H1 (cell line): Measurements from ENCODE around the gene TGM5. TPM values are rescaled to one million over a fixed set of nuclear protein-coding genes. Genes with fewer than 3 reads are reported as not detected.
"Not testable (repeated sequence)": the region's sequence is repeated elsewhere in the genome, so short reads cannot be mapped to it uniquely, and the experiment has no call there.

Experiments
- CTCF ChIA-PET: fragments of 300-600 bp; sonication (Branson Sonifier 250); formaldehyde crosslinking; loops from one replicate; lab custom pipeline; 2021; ENCODE audit not compliant: partially characterized antibody; lab: Charles Lee
- POLR2A ChIA-PET: fragments of 300-600 bp; sonication (Branson Sonifier 250); formaldehyde crosslinking; loops from one replicate; lab custom pipeline; 2021; ENCODE audit warnings: inconsistent platforms; ENCODE audit not compliant: partially characterized antibody; lab: Charles Lee
- DNase-seq, 2 experiments: peaks; one replicate each; pipeline versions ENCODE4 v3.0.0 to v3.0.0-alpha.2; 2010 to 2022; ENCODE audit warnings: low spot score in 2 of 2, low read depth in 1 of 2, mixed read lengths in 1 of 2
- FAIRE-seq: peaks from 2 replicates; lab custom pipeline; 2011; peaks lifted over from hg19 to GRCh38; lab: Jason Lieb, UNC
- H2AFZ ChIP-seq: 2 replicates; pipeline ENCODE4 v1.8.1; 2012; ENCODE audit warnings: low read length, inconsistent platforms
- H2AK5ac ChIP-seq: 2 replicates; pipeline ENCODE4 v1.6.1; 2013; ENCODE audit warnings: low read depth, low read length
- H2BK120ac ChIP-seq: replicated peaks from 2 replicates; pipeline ENCODE3; 2013; ENCODE audit warnings: low read depth, low read length, inconsistent platforms
- H2BK12ac ChIP-seq: 2 replicates; pipeline ENCODE4 v1.6.1; 2013; ENCODE audit warnings: low read depth, low read length
- H2BK15ac ChIP-seq: 2 replicates; pipeline ENCODE4 v1.6.1; 2013; ENCODE audit warnings: low read length
- H2BK20ac ChIP-seq: 2 replicates; pipeline ENCODE4 v1.6.1; 2013; ENCODE audit warnings: low read length
- H2BK5ac ChIP-seq: 2 replicates; pipeline ENCODE4 v1.6.1; 2013; ENCODE audit warnings: low read depth, low read length
- H3K14ac ChIP-seq: 2 replicates; pipeline ENCODE4 v1.6.1; 2013; ENCODE audit warnings: inconsistent platforms; ENCODE audit not compliant: insufficient read length
- H3K18ac ChIP-seq: 2 replicates; pipeline ENCODE4 v1.6.1; 2013; ENCODE audit warnings: low read length; ENCODE audit errors: extremely low read depth
- H3K23ac ChIP-seq: 2 replicates; pipeline ENCODE4 v1.6.1; 2013; ENCODE audit warnings: inconsistent platforms; ENCODE audit not compliant: insufficient read length
- H3K23me2 ChIP-seq: 2 replicates; pipeline ENCODE4 v1.6.1; 2013; ENCODE audit warnings: low read depth, low read length
- H3K27ac ChIP-seq: 2 replicates; pipeline ENCODE4 v1.6.1; 2011; ENCODE audit warnings: low read depth, low read length, inconsistent platforms
- H3K27me3 ChIP-seq, 4 experiments: replicated peaks in 1 of 4; 1 replicate in 1 of 4; 2 replicates in 3 of 4; pipeline versions ENCODE4 v1.6.1 to v1.8.1; 2011 to 2013; ENCODE audit warnings: low read length in 3 of 4, mild to moderate bottlenecking in 3 of 4, inconsistent platforms in 2 of 4, mixed read lengths in 2 of 4, moderate library complexity in 1 of 4; ENCODE audit not compliant: control insufficient read depth in 3 of 4, insufficient read depth in 3 of 4; ENCODE audit errors: extremely low read depth in 1 of 4
- H3K36me3 ChIP-seq, 4 experiments: 2 replicates each; pipeline versions ENCODE4 v1.6.1 to v1.8.1; 2011 to 2013; ENCODE audit warnings: mild to moderate bottlenecking in 4 of 4, low read length in 3 of 4, moderate library complexity in 2 of 4, control low read depth in 1 of 4, inconsistent platforms in 1 of 4; ENCODE audit not compliant: insufficient read depth in 4 of 4, control insufficient read depth in 2 of 4
- H3K4ac ChIP-seq: replicated peaks from 2 replicates; pipeline ENCODE3; 2013; ENCODE audit warnings: low read length, low read depth, mixed read lengths, inconsistent platforms; ENCODE audit not compliant: insufficient read length
- H3K4me1 ChIP-seq, 4 experiments: replicated peaks in 1 of 4; 1 replicate in 1 of 4; 2 replicates in 3 of 4; pipeline versions ENCODE4 v1.6.1 to v1.8.1; 2011 to 2013; ENCODE audit warnings: low read length in 3 of 4, inconsistent platforms in 2 of 4, mixed read lengths in 1 of 4; ENCODE audit not compliant: insufficient read depth in 4 of 4, control insufficient read depth in 3 of 4
- H3K4me2 ChIP-seq, 2 experiments: 2 replicates each; pipeline versions ENCODE4 v1.6.1 to v1.8.1; 2011 to 2013; ENCODE audit warnings: low read depth in 2 of 2, low read length in 2 of 2, control low read depth in 1 of 2, inconsistent platforms in 1 of 2, mild to moderate bottlenecking in 1 of 2; ENCODE audit not compliant: insufficient read depth in 1 of 2
- H3K4me3 ChIP-seq, 4 experiments: fragments of 200-600, 300-600 bp in 1 of 4; sonication (generic), shearing (Covaris generic), sonication (Bioruptor Twin) in 1 of 4; 2 replicates each; pipeline versions ENCODE4 v1.5.1 to v1.8.1; 2011 to 2016; ENCODE audit warnings: low read length in 4 of 4, low read depth in 3 of 4, control low read depth in 2 of 4, inconsistent platforms in 2 of 4, mild to moderate bottlenecking in 2 of 4, mixed read lengths in 1 of 4, moderate library complexity in 1 of 4; ENCODE audit not compliant: insufficient read depth in 2 of 4; ENCODE audit errors: extremely low read depth in 1 of 4
- H3K56ac ChIP-seq: replicated peaks from 2 replicates; pipeline ENCODE3; 2013; ENCODE audit warnings: low read depth, mild to moderate bottlenecking, mixed read lengths, low read length, inconsistent platforms; ENCODE audit not compliant: insufficient read length
- H3K79me1 ChIP-seq: 2 replicates; pipeline ENCODE4 v1.6.1; 2013; ENCODE audit warnings: low read depth, low read length, control low read depth
- H3K79me2 ChIP-seq, 2 experiments: 2 replicates each; pipeline versions ENCODE4 v1.6.1 to v1.8.1; 2012 to 2013; ENCODE audit warnings: low read length in 2 of 2, mild to moderate bottlenecking in 2 of 2, inconsistent platforms in 1 of 2; ENCODE audit not compliant: insufficient read depth in 2 of 2, control insufficient read depth in 1 of 2
- H3K9ac ChIP-seq, 4 experiments: replicated peaks in 1 of 4; 1 replicate in 1 of 4; 2 replicates in 3 of 4; pipeline versions ENCODE4 v1.6.1 to v1.8.1; 2011 to 2013; ENCODE audit warnings: low read depth in 3 of 4, low read length in 3 of 4, control low read depth in 2 of 4, mild to moderate bottlenecking in 2 of 4, moderate library complexity in 2 of 4, inconsistent platforms in 1 of 4; ENCODE audit errors: extremely low read depth in 1 of 4
- H3K9me3 ChIP-seq, 2 experiments: 2 replicates each; pipeline versions ENCODE4 v1.6.1 to v1.8.1; 2012 to 2013; ENCODE audit warnings: mild to moderate bottlenecking in 2 of 2, moderate library complexity in 2 of 2, control low read depth in 1 of 2, inconsistent platforms in 1 of 2, low read depth in 1 of 2, low read length in 1 of 2, mixed read lengths in 1 of 2; ENCODE audit not compliant: insufficient read depth in 2 of 2
- H4K20me1 ChIP-seq, 2 experiments: replicated peaks in 1 of 2; 2 replicates each; pipeline versions ENCODE3 to v1.8.1; 2011 to 2013; ENCODE audit warnings: inconsistent platforms in 2 of 2, low read length in 2 of 2, mild to moderate bottlenecking in 1 of 2; ENCODE audit not compliant: insufficient read depth in 2 of 2, control insufficient read depth in 1 of 2
- H4K5ac ChIP-seq: 2 replicates; pipeline ENCODE4 v1.6.1; 2013; ENCODE audit warnings: low read length, low read depth, mixed read lengths, inconsistent platforms; ENCODE audit not compliant: insufficient read length
- H4K8ac ChIP-seq: 2 replicates; pipeline ENCODE4 v1.8.0; 2013; ENCODE audit warnings: mild to moderate bottlenecking, moderate library complexity, low read length, inconsistent platforms; ENCODE audit not compliant: insufficient read depth; ENCODE audit errors: extremely low read depth
- H4K91ac ChIP-seq: replicated peaks from 2 replicates; pipeline ENCODE3; 2013; ENCODE audit warnings: low read length, mixed read lengths, inconsistent platforms; ENCODE audit not compliant: insufficient read length
- WGBS, 2 experiments: shearing (Covaris generic) in 1 of 2; methylation state at CpG; one replicate each; pipeline versions ENCODE4 v1.1.6 to v1.1.7; 2013 to 2015; ENCODE audit warnings: low lambda C conversion rate in 2 of 2, mixed read lengths in 2 of 2, inconsistent platforms in 1 of 2, low coverage in 1 of 2, missing lambda C conversion rate in 1 of 2; ENCODE audit not compliant: insufficient replicate concordance in 2 of 2, insufficient coverage in 1 of 2, insufficient read length in 1 of 2; ENCODE audit errors: extremely low coverage in 1 of 2, missing lambda C conversion rate in 1 of 2; 5-methylcytosine and 5-hydroxymethylcytosine counted together
- polyA plus RNA-seq, 7 experiments: library from polyadenylated mRNA; depleted of rRNA in 3 of 7; stranded (reverse) in 5 of 7; unstranded in 2 of 7; fragments of >200 nt in 5 of 7; fragments of 200-250 nt in 2 of 7; gene quantifications; 1 replicate in 5 of 7; 2 replicates in 1 of 7; 4 replicates in 1 of 7; pipeline versions ENCODE4 v1.2.1 to v1.2.3, GENCODE V29; 2011 to 2013; ENCODE audit warnings: missing spikeins in 2 of 7, mixed read lengths in 2 of 7
- total RNA-seq: library from RNA; stranded (reverse); fragmentation: NEBNext Ultra II Directional; extraction: Animal tissue kit (Norgen Biotek cat#: 25700); gene quantifications from 2 replicates; pipeline ENCODE4 v1.2.1, GENCODE V29; 2021

TGM5 gene
- total and polyA plus RNA-seq, 2 of the 8 experiments (the other 6 are each of a cell fraction or from before 2014, with no cell fraction given) = not detected

DNA sequence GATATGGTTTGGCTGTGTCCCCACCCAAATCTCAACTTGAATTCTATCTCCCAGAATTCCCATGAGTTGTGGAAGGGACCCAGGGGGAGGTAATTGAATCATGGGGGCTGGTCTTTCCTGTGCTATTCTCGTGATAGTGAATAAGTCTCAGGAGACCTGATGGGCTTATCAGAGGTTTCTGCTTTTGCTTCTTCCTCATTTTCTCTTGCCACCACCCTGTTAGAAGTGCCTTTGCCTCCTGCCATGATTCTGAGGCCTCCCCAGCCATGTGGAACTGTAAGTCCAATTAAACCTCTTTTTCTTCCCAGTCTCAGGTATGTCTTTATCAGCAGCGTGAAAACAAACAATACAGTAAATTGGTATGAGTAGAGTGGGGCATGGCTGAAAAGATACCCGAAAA, 69.0 kb downstream of the TGM5 start:
- H3K9ac ChIP-seq, H3K18ac ChIP-seq, H3K9me3 ChIP-seq, H3K27ac ChIP-seq, H4K91ac ChIP-seq, H3K36me3 ChIP-seq, H4K5ac ChIP-seq, DNase-seq, H3K4ac ChIP-seq, FAIRE-seq, H3K4me2 ChIP-seq, H2BK15ac ChIP-seq, H2AFZ ChIP-seq, H3K23ac ChIP-seq, H2BK5ac ChIP-seq, H2AK5ac ChIP-seq, H3K23me2 ChIP-seq, H3K27me3 ChIP-seq, H2BK120ac ChIP-seq, H2BK20ac ChIP-seq, H3K14ac ChIP-seq, H3K79me1 ChIP-seq, H3K4me3 ChIP-seq, H3K4me1 ChIP-seq, H3K79me2 ChIP-seq, H3K56ac ChIP-seq, H2BK12ac ChIP-seq, H4K20me1 ChIP-seq, H4K8ac ChIP-seq: not testable (repeated sequence)
- POLR2A ChIA-PET = interaction anchor here (1.7 kb wide), 1 partner anchor 17 kb away, joined by 4 read pairs; no protein-coding TSS in a partner anchor
- CTCF ChIA-PET = interaction anchor here (2.6 to 3.4 kb wide), 2 partner anchors 11 to 87 kb away, joined by 13 to 14 read pairs; no protein-coding TSS in a partner anchor
- WGBS, 2 experiments = 88% methylated on average over 3 of the region's 3 CpGs; no CpG with 5 or more reads in 1 of the 2 experiments
